NCI-H524 treated with DMSO at 0.1 percent for 48 hours (cell line): ENCODE measurements around the gene XCL2.
"Not testable (repeated sequence)": the region's sequence is repeated elsewhere in the genome, so short reads cannot be mapped to it uniquely, and the experiment has no call there.

Source experiments
- DNase-seq: peaks from one replicate; lab custom pipeline; 2025; lab: John Stamatoyannopoulos, UW

Gene XCL2, protein sequence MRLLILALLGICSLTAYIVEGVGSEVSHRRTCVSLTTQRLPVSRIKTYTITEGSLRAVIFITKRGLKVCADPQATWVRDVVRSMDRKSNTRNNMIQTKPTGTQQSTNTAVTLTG

DNA sequence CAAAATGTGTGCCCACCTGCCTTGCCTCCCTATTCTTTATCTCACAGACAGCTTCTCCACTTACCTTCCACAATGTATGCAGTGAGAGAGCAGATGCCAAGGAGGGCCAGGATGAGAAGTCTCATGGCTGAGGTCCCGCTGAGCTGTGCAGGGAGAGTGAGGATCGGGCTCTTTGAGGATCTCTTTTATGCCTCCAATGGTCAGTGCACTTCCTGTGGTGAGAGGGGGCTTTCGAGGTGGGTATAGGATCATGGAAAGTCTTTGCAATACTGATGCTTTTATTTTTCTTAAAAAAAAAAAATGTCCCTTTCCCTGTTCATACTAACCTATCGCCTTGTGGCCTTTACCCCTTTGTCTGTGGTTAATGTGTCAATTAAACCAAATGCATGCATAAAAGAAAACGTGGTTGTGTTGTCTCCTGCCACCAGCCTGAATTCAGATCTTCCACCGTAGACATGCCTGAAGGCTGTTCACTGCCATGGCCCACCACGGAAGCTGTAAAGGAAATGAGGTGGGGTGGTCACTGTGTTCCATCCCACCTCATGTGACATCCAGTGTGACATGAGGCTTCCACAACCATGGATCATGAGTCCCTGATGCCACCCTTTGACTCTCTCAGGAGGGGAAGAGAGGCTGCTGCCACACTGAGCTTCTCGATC, at the start of gene XCL2:
Gene XCL2, minus strand, starts transcription at position 158 of the 659 bp plus-strand sequence. Its CDS starts 33 bp downstream, at position 125.
- not testable (repeated sequence) for DNase-seq

DNA sequence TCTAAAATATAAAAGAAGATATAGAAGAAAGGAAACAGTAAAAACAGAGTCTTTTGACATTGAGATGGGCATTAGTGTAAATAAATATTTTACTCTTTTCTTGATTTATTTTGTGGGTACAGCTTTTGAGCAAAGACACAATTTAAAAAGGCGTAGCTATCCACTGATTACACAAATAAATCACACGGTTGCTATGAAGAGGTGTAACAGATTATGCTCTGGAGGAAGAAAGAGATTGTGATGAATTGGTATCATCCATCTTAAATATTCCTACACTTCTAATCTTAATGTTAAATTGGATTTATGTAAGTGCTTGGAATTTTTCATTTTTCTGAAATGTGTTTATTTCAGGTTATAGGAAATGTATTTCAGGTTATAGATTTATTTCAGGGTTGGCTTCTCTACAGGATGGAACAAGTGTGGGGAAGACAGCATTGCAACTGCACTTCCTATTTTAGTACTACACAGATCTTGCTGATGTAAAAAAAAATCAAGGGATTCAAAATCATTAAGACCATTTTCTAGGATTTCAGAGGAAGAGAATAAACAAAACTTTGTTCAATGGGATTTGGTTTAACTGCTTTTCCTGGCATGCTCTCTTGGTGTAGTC, 47.9 kb upstream of the XCL2 start:
- no peak for DNase-seq

DNA sequence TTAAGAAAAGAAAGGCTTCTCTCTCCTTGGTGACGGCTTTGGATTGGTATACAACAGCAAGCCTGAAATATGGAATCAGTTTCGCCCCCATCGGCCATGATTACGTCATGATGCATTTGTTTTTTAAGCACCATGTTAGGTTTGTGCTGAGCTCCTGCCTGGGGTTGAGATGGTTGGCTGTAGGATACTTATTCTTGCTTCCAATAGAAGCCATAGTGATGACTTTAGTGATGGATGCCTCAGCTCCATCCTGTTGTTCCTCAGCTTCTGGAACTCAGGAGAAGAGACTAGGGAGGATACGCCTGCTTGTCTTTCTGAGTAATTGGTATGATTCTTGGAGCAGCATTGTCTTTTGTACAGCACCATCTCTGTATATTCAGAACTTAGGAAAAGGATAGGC, 47.3 kb upstream of the XCL2 start:
- no peak for DNase-seq

DNA sequence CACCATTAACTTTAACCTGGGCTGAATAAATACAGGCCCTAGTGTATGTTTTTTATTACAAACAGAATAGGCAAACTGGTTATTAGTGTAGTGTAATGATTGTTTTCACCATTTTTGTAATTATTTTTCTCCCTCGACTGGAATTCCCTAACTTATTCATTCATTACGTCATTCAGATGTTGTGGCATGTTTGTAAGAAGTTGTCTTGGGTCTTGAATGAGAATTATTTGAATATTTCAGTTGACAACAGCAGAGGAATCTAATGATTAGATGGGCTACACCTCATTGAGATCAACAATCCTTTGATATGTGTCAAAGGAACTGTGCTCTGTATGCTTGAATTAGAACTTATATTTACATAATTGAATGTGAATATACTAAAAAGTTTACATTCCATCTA, 45.4 kb upstream of the XCL2 start:
- DNase-seq: no peak

DNA sequence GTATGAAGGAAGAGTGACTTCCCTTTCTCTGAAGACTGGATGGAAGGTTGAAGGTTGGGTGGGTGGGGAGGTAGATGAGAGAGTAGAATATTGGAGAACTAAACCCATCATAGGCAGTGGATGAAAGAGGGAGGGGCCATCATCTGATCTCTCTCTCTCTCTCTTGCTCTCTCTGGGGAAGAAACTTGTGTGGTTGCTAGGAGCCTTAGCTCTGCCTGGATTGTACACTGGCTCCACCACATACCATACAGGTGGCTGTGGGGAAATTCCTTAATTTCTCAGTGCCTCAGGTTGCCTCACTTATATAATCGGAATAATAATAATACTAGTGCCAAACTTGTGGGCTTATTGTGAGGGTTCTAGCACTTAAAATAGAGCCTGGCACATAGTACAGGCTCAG, 42.1 kb upstream of the XCL2 start:
- no peak for DNase-seq

DNA sequence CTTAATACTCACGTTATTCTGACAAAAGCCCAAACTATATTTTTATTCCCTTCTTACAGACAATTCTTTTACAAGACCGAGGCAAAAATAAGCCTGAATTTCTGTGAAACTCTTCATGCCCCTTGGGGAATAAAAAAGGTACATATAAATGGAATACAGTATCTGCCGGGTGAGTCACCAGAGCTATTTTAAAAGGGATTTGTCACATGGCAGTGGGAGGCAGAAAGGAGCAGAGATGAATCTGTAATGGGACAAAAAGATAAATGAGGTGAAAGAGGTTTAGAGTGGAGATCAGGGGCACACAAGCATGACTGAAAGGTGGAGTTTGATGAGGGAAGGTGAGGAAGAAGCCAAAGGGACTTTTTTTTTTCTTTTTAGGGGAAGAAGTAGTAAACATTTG, 41.4 kb upstream of the XCL2 start:
- no peak for DNase-seq

DNA sequence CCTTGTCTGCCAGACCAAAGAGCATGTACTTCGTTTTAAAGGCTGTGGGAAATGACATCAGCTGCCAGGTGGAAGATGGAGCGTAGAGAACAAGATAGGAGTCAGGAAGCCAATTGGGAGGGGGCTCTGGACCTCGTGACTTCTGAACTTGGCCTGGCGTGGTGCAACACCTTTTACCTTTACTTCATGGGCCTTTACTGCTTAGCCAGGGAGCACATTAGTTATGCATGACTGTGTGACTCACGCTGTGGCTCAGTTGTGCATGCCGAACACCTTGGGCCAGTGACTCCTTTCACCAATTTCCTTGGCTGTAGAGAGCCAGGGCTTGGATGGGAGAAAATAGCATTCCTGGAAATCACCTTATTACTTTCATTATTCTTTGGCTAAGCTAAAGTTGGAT, 39.8 kb upstream of the XCL2 start:
- DNase-seq: no peak

DNA sequence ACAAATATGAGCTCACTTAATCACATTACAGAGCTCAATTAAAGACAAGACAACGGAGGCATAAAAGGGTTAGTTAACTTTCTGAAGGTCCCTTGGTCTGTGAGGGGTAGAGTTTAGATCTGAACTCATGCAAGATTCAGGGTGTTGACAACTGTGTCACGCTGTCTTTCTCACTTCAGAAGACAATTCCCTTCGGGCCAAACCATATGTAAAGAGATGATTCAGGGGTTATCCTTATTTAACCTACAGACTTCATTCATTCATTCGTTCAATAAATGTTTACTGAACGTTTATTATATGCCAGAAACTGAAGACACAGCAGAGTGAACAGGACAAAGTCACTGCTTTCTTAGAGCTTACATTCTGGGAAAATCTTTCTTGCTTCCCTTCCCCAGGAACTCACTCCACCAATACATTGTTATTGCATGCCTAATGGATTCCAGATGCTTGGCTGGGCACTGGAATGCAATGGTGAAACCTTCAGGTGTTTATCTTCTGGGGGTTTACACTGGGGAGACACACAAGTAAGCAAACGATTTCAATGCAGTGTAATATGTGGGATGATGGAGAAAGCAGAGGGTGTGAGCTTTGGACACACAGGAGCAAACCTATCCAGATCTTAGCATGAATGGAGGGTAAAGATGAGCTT, 39.0 kb upstream of the XCL2 start:
- no peak for DNase-seq

DNA sequence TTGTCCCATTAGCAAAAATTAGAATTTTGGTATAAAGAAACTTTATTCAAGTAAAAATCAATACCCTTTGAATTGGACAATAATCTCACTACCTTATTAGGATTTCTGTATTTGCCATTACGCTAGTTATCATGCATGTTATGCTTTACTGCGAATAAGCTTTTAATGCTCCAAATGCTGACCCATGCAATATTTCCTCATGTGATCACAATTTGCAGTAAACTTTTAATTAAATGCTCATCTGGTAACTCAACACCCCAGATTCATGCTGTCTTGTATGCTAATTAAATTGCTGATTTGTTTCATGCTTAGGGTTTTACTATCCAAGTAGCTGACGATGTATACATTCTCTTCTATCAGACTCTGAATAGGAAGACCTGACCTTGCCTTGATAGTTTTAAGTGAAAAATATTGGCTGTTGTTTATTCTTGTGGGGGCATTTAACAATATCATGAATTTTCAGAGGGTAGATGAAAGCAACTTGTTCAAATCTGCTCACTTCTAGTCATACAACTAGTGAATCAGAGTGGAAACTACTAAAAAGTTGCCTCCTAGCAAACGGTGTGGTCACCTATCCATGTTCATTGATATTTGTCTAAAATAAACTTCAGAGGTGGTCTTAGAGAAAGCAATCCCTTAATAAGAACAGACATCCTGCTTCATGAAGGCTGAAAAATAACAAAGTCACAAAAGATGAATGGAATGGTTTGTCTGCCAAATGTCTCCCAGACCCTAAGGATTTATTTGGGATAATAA, 38.2 kb upstream of the XCL2 start:
- no peak for DNase-seq

DNA sequence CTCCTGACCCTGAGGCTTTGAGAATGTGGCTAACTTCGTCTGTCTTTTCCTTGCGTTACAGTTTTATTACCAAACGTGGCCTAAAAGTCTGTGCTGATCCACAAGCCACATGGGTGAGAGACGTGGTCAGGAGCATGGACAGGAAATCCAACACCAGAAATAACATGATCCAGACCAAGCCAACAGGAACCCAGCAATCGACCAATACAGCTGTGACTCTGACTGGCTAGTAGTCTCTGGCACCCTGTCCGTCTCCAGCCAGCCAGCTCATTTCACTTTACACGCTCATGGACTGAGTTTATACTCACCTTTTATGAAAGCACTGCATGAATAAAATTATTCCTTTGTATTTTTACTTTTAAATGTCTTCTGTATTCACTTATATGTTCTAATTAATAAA, 37.2 kb upstream of the XCL2 start:
- not testable (repeated sequence) for DNase-seq

DNA sequence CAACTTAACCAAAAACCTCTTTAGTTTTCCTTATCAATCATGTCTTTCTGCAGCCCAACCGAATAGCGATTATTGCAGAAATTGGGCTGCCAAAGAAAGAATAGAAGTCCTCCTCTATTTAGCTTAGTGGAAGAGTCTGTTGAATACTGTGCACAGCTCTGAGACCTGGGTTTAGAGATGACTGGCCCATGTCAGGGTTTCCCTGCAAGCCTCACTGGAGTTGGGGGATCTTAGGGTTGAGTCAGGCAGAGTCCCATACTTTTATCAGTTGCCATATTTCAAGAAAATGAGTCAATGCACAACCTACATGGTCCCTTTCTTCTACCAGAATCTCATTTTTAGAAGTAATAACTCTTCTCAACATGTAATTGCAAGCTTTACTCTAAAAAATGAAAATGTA, 36.5 kb upstream of the XCL2 start:
- DNase-seq: not testable (repeated sequence)

DNA sequence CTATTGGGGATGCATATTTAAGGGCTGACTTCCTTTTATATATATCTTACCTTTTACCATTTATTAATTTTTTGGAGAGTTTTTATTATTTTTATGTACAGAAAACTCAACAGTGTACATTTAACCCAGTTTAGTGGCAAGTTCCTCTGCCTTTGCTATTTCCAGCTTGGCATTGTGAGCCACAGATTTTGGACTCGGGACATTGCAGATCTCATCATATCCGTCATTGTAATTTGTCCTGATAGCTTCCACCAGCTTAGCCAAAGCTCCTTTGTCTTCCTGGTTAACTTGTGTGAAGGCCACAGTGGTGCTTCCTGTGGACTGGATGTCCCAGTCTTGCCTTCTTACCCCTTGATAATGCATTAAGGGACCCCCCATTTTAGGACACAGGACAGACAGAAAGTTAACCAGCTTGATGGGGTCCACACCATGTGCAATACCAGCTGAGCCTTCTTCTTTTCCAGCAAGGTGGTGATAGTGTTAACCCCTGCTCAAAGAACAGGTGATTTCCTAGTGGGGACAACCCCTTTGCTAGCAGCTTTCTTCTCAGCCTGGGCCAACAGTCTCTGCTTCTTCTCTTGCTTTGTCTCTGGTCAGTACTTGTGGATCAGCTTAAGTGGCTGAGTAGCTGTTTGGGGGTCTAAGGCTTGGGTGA, 34.9 kb upstream of the XCL2 start:
- DNase-seq: not testable (repeated sequence)

DNA sequence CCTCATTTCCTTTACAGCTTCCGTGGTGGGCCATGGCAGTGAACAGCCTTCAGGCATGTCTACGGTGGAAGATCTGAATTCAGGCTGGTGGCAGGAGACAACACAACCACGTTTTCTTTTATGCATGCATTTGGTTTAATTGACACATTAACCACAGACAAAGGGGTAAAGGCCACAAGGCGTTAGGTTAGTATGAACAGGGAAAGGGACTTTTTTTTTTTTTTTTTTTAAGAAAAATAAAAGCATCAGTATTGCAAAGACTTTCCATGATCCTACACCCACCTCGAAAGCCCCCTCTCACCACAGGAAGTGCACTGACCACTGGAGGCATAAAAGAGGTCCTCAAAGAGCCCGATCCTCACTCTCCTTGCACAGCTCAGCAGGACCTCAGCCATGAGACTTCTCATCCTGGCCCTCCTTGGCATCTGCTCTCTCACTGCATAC, 32.5 kb upstream of the XCL2 start, which contains the start of gene XCL1:
Gene XCL1, plus strand, starts transcription at position 361 of the 444 bp plus-strand sequence. Its CDS starts 33 bp downstream, at position 394.
- not testable (repeated sequence) for DNase-seq

DNA sequence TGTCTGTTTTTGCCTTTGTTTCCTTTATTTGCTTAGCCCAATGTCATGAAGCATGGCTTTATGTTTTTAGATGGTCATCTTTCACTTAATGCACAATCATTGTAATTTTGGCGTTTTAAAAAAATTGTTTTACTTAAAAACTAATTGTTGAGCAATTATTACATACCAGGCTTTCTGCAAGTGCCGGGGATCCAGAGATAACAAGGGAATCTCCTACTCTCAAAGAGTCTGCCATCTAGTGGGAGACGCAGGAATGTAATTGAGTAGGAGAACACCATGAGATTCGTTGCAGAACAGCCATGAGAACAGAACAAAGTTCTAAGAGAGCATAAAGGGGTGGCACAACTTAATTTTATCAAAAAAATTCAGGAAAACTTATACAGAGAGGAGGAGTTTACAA, 30.4 kb upstream of the XCL2 start:
- not testable (repeated sequence) for DNase-seq

DNA sequence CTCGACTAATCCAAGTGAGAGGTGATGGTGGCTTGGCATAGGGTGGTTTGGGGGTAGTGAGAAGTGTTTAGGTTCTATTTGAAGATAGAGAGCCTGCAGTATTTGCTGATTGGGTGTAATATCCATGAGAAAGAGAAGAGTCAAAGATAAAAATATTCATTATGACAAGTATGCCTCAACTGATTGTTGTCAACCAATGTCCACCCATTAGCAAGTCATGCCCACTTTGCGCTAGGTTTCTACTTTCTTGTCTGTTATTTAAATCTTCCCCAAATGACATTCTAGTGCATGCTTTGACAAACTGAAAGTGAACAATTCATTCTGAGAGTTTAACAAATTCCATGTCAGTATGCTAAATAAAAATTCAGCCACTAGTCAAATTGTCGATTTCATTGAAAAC, 28.8 kb upstream of the XCL2 start:
- no peak for DNase-seq

DNA sequence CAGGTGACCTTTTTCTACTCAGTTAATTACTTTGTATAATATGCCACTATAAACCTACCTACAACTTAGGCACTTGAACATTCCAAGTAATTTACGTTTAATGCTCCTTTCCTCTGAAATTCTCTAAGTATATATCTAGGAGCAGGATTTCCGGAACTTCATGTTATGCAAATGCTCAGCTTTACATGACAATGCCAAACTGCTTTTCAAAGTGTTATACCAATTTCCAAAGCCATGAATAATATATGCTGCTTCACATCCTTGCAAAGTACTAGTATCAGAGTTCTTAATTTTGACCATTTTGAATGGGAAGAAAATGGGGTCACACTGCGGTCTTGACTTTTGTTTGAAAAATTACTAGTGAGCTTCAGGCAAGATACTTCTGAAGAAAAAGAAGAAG, 26.9 kb upstream of the XCL2 start:
- DNase-seq: no peak

DNA sequence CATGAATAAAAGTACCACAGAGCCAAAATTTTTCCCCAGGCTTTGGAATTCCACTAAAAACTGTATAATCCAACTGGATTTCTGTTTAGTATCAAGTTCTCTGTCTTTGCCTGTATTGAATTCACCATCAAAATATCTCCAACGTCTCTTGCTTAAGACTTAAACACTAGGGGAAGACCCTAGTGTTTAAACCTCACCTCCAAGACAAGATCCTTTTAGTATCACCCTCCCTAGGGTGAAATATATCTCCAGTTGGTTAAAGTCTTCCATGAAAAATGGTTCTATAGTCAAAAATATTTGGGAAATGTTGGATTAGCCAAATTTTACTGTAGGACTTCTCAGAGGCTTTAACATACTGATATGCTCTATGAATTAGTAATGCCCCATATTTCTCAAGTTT, 24.5 kb upstream of the XCL2 start:
- no peak for DNase-seq

DNA sequence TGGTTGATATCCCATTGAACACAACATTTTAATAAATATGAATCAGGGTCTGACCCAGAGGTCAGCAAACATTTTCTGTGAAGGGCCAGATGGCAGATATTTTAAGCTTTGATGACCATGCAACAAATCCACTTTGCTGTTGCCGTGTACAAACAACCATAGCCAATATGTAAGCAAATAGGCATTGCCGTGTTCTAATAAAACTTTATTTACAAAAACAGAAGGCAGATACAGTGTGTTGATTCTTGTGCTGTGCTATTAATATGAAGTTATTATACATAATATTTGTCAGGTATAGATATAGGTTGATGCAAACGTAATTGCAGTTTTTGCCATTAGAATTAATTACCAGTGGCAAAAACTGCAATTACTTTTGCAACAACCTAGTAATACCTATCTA, 23.8 kb upstream of the XCL2 start:
- DNase-seq: no peak

DNA sequence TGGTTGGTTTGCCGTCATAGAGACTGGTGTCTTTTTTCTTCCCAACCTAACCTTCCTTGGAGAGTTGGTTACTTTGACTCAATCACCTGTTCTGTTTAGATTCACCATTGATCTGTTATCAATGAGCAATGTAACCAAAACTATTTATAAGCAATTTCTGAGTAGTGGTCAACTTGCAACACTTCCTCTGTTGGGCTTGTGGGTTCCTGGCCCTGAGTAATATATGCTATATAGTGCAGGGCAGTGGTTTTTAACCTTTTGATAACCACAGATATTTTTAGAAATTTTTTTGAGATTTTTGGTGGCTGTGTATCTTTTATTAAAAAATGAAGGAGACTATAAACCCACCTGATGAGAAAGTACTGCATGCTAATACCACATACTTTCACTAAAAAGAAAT, 23.2 kb upstream of the XCL2 start:
- DNase-seq: no peak

DNA sequence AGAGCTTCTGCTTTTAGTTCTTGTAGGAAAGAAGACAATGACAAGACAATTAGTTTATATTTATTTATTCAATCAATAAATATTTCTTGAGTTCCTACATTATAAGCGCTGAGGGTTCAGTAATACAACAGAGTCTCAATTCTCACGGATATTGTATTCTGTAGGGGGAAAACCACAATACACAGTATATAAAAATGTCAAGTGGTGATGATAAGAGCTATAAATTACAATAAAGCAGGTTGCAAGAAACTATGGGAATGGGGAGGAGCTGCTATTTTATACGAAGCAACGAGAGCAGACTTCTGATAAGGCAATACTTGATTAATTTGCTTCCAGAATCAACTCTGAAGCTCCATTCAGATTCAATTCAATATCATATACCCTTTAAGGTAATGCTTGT, 22.0 kb upstream of the XCL2 start:
- no peak for DNase-seq

DNA sequence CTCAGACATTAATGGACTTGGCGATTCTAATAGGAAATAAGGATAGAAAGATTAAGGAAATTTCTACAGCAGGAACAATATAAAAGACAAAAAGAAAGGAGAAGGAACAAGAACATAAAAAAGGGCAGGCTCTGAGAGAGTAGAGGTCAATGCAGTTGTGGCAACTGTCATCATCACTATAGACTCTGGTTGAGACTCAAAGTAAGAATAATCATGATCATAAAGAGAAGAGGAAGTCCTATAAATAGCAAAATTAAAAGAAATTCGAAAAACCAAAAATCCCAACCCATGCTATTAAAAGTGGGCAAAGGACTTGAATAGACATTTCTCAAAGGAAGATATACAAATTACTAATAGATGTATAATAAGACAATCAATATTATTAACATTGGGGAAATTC, 18.2 kb upstream of the XCL2 start:
- DNase-seq: no peak

DNA sequence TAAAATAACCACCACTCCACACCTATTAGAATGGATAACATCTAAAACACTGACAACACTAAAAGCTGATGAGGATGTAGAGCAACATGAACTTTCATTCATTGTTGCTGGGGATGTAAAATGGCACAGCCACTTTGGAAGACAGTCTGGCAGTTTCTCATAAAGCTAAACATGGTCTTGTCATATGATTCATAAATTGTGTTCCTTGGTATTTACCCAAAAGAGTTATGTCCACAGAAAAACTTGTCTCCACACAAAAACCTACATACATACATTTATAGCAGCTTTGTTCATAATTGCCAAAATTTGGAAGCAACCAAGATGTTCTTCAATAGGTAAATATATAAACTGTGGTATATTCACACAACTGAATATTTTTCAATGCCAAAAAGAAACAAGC, 16.6 kb upstream of the XCL2 start:
- DNase-seq: no peak
